ENCODE results near the gene CHKA. TPM values are rescaled to one million over a fixed set of nuclear protein-coding genes. Genes with fewer than 3 reads are reported as not detected.

Gene CHKA
- polyA plus RNA-seq, 1 donor (not counting 4 experiments of a cell fraction or from before 2014, with no cell fraction given): 7.1 TPM

GRCh38 chr11:68036717-68037239 lies 84.4 kb downstream of the CHKA start:
- H3K9ac ChIP-seq (ENCODE audit: control insufficient read depth, extremely low read depth, insufficient read depth, low read length): no peak overlapping the region
- DNase-seq (ENCODE audit: low read depth, low spot score) (no peak), FAIRE-seq (no peak)
- peaks cover 10% of the 10 kb centered on the region for H3K4me1 ChIP-seq (ENCODE audit: control insufficient read depth, extremely low read depth, insufficient read depth, low read length)
- no peak overlapping the region for H3K4me3 ChIP-seq (ENCODE audit: control insufficient read depth in 2 of 3, extremely low read depth in 1 of 3, insufficient read depth in 2 of 3, low read depth in 1 of 3, low read length in 3 of 3)
- no peaks in the 10 kb centered on the region for H3K9me3 ChIP-seq (ENCODE audit: control insufficient read depth, low read depth, low read length)
- dilution Hi-C loops (cut with MboI; ENCODE audit: extremely low pct_ligation_motif_present, low sequenced_read_pairs): no loop called here
- no peak overlapping the region for H2AFZ ChIP-seq (ENCODE audit: control insufficient read depth, low read length)
- no peaks in the 10 kb centered on the region for H3K9me1 ChIP-seq (ENCODE audit: control insufficient read depth, extremely low read depth, insufficient read depth, low read length)
- H3K27me3 ChIP-seq (ENCODE audit: control insufficient read depth, extremely low read depth, insufficient read depth, low read length): no peaks in the 10 kb centered on the region
- H3K36me3 ChIP-seq (ENCODE audit: control insufficient read depth in 2 of 2, extremely low read depth in 1 of 2, insufficient read depth in 2 of 2, low read length in 2 of 2): peaks cover 10 to 21% of the 10 kb centered on the region in 2 experiments
- no peak overlapping the region for H3K27ac ChIP-seq (ENCODE audit: control insufficient read depth, insufficient read depth, low read length)
- no peaks in the 10 kb centered on the region for H4K20me1 ChIP-seq (ENCODE audit: control insufficient read depth, extremely low read depth, insufficient read depth, low read length)
- TF ChIP-seq EZH2 (IDR thresholded peaks at IDR 0.05; ENCODE audit: low read length) (no peak), CTCF (optimal IDR thresholded peaks at IDR 0.05 in 1 of 3, IDR thresholded peaks at IDR 0.05 in 1 of 3, conservative IDR thresholded peaks at IDR 0.05 in 1 of 3; ENCODE audit: extremely low read depth in 1 of 3, insufficient read depth in 2 of 3, low read length in 3 of 3) (no peak)
- peaks cover 17% of the 10 kb centered on the region for H3K79me2 ChIP-seq (ENCODE audit: control insufficient read depth, insufficient read depth, low read length)
- H3K4me2 ChIP-seq (ENCODE audit: control insufficient read depth, extremely low read depth, insufficient read depth, low read depth, low read length): no peak overlapping the region

- TF ChIP-seq EZH2 (IDR thresholded peaks at IDR 0.05; ENCODE audit: low read length) (no peak), CTCF (optimal IDR thresholded peaks at IDR 0.05 in 1 of 3, IDR thresholded peaks at IDR 0.05 in 1 of 3, conservative IDR thresholded peaks at IDR 0.05 in 1 of 3; ENCODE audit: extremely low read depth in 1 of 3, insufficient read depth in 2 of 3, low read length in 3 of 3) (no peak)
- no peak overlapping the region for H3K4me3 ChIP-seq (ENCODE audit: control insufficient read depth in 2 of 3, extremely low read depth in 1 of 3, insufficient read depth in 2 of 3, low read depth in 1 of 3, low read length in 3 of 3)
- H3K27me3 ChIP-seq (ENCODE audit: control insufficient read depth, extremely low read depth, insufficient read depth, low read length): no peaks in the 10 kb centered on the region
- no peaks in the 10 kb centered on the region for H4K20me1 ChIP-seq (ENCODE audit: control insufficient read depth, extremely low read depth, insufficient read depth, low read length)
- no peak overlapping the region for H3K9ac ChIP-seq (ENCODE audit: control insufficient read depth, extremely low read depth, insufficient read depth, low read length)
- dilution Hi-C loops (cut with MboI; ENCODE audit: extremely low pct_ligation_motif_present, low sequenced_read_pairs): no loop called here
- H3K79me2 ChIP-seq (ENCODE audit: control insufficient read depth, insufficient read depth, low read length): peaks cover 22% of the 10 kb centered on the region
- H3K4me1 ChIP-seq (ENCODE audit: control insufficient read depth, extremely low read depth, insufficient read depth, low read length): peaks cover 14% of the 10 kb centered on the region
- no peak overlapping the region for H3K27ac ChIP-seq (ENCODE audit: control insufficient read depth, insufficient read depth, low read length)
- H3K4me2 ChIP-seq (ENCODE audit: control insufficient read depth, extremely low read depth, insufficient read depth, low read depth, low read length): no peak overlapping the region
- H3K36me3 ChIP-seq (ENCODE audit: control insufficient read depth in 2 of 2, extremely low read depth in 1 of 2, insufficient read depth in 2 of 2, low read length in 2 of 2): peaks cover 10 to 21% of the 10 kb centered on the region in 2 experiments
- FAIRE-seq (no peak), DNase-seq (ENCODE audit: low read depth, low spot score) (no peak)
- no peaks in the 10 kb centered on the region for H3K9me3 ChIP-seq (ENCODE audit: control insufficient read depth, low read depth, low read length)
- H2AFZ ChIP-seq (ENCODE audit: control insufficient read depth, low read length): no peak overlapping the region
- H3K9me1 ChIP-seq (ENCODE audit: control insufficient read depth, extremely low read depth, insufficient read depth, low read length): no peaks in the 10 kb centered on the region
Measured at GRCh38 chr11:68036141-68036716, 85.0 kb downstream of the CHKA start.
